IPS-NIHi7 (cell line): Measurements from ENCODE around the gene TRIM49D2.
"Not testable (repeated sequence)": the region's sequence is repeated elsewhere in the genome, so short reads cannot be mapped to it uniquely, and the experiment has no call there.

Experiments used
- DNase-seq: peaks from one replicate; pipeline ENCODE4 v3.0.0; 2012; ENCODE audit warnings: mixed read lengths; ENCODE audit errors: extremely low spot score

TRIM49D2 gene

GRCh38 chr11:89923764-89924163 is at the start of gene TRIM49D2:
Gene TRIM49D2, plus strand, starts transcription at chr11:89924064. Its CDS starts 2,698 bp downstream, at chr11:89926762.
- DNase-seq, result not testable (repeated sequence)

GRCh38 chr11:89877511-89877910 is 46.4 kb upstream of the TRIM49D2 start:
- DNase-seq, result not testable (repeated sequence)

- not testable (repeated sequence) for DNase-seq
Measured at GRCh38 chr11:89893245-89893644, 30.6 kb upstream of the TRIM49D2 start.

GRCh38 chr11:89900809-89901208 is 23.1 kb upstream of the TRIM49D2 start:
- not testable (repeated sequence) for DNase-seq

GRCh38 chr11:89922195-89922660 is 1.6 kb upstream of the TRIM49D2 start, which contains the start of gene TRIM49D1:
Gene TRIM49D1, minus strand, starts transcription at chr11:89922245. Its CDS starts 4,535 bp downstream, at chr11:89917710.
- DNase-seq, result no peak

- DNase-seq, result not testable (repeated sequence)
Measured at GRCh38 chr11:89960833-89961232, 37.0 kb downstream of the TRIM49D2 start.

GRCh38 chr11:89965737-89966136 is 41.9 kb downstream of the TRIM49D2 start, which contains the start of gene TRIM64:
Gene TRIM64, plus strand, starts transcription at chr11:89966037. Its CDS starts 2,467 bp downstream, at chr11:89968504.
- not testable (repeated sequence) for DNase-seq
